Measurements from ENCODE around the gene PIP4K2A.
"Not testable (repeated sequence)": the region's sequence is repeated elsewhere in the genome, so short reads cannot be mapped to it uniquely, and the experiment has no call there.

The PIP4K2A gene

DNA sequence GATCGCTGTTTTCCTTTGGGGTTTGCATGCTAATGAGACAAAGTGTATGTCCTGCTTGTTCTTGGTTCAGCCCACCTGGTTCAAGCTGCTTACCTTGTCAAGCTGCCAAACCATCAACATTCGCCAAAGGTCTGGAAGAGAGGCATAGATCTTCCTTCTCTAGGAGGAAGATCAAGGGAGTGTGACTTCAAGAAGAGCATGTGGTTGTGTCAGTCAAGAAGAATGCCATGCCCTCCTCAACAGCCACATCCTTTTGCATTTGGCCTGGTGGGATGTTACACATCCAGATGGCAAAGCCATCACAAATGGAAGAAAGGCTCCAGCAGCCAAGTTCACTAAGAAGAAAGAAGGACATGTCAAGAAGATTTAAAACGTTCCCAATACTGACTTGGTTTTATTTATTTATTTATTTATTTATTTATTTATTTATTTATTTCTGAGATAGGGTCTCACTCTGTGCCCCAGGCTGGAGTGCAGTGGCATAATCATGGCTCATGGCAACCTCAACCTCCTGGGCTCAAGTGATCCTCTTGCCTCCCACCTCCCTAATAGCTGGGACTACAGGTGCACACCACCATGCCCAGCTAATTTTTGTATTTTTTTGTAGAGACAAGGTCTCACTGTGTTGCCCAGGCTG is 5.1 kb upstream of the PIP4K2A start:
- DNase-seq (ENCODE audit: low spot score): no peak

DNA sequence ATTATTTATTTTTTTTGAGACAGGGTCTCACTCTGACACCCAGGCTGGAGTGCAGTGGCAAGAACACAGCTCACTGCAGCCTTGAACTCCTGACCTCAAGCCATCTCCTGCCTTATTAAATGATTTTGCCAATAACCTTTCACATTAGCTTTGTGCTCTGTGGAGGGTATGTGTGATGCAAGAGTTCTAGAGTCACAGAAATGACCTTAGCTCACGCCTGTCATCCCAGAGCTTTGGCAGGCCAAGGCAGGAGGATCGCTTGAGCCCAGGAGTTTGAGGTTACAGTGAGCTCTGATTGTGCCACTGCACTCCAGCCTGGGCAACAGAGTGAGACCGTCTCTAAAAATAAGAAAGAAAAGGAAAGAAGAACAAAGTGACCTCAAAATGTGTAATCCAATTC is 4.3 kb upstream of the PIP4K2A start:
- DNase-seq (ENCODE audit: low spot score): not testable (repeated sequence)

GRCh38 chr10:22717728-22718127 is 3.4 kb upstream of the PIP4K2A start:
- DNase-seq (ENCODE audit: low spot score): no peak

- no peak for DNase-seq (ENCODE audit: low spot score)
Observed at GRCh38 chr10:22716943-22717342, 2.6 kb upstream of the PIP4K2A start.

DNA sequence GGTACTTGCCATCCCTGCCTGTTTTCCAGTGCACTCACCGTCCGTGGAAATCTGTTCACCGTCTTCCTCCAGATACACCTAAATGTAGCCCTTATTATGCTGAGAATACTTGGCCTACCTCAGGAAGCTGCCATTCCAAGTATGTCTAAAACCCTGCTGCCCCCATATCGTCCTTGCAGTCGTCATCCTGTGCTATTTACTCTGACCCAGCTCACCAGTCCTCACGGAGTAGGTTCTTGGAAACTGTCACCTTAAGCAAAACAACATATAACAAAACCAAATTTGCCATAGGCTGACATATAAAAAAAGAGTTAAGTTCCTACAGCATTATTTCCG is 880 bp upstream of the PIP4K2A start:
- DNase-seq (ENCODE audit: low spot score): no peak

DNA sequence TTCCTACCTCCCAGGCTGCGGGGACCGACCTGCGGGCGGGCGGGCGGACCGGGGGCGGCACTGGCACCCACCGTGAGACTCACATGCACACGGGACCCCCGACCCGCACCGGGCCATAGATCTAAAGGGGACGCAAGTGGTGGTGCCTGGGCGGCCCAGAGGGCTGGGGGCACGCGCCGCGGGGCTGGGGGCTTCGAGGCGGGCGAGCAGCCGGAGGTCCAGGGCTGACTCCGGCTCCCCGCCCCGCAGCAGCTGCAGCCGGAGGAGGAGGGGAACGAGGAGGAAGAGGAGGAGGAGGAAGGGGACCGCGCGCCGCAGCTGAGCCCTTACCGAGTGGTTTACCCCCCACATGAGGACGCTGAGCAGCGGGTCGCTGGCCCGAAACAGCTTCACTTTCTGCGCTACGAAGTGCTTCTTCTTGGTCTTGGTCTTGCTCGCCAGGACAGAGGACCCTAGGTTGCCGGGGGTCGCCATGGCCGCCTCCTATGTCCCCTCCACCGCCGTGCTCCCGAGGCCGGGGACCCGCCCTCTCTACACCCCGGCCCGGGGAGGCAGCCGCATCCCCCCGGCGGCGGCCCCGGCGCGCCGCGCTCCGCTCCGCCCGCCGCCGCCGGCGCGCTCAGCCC is 412 bp downstream of the PIP4K2A start:
- DNase-seq (ENCODE audit: low spot score): peak; percentile 15

GRCh38 chr10:22712956-22713852 is 1.2 kb downstream of the PIP4K2A start:
- DNase-seq (ENCODE audit: low spot score): peak; percentile 19

DNA sequence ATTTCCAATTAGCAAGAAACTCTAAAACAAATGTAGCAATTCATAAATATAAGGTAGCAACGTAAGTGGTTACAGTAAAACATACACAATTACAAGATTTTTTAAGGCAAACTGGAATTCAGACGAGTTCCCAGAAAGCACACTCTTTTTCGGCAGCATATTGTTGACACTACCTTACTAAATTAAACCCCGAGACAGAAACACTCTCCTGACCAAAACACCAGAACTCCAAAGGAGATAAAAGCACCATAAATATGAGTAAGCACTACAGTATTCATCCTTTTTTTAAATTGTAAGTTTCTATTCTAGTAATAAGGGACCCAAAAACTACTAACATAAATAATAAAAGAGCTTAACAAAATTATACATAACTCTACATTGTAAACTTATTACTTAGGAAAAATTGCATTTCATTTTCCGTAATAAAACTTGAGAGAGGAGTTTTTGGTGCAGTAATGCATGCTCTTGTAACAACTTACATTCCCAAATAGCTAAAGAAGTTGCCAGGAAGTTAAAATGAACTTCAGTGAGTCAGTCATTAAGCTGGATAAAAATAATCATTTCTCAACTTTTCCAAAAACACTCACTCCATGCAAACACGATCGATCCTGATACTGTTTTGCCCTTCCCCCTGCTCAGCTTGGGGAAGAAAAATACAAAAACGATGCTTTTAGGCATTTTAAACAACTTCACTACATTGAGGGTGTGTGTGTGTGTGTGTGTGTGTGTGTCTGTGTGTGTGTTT is 2.0 kb downstream of the PIP4K2A start:
- DNase-seq (ENCODE audit: low spot score): peak; percentile 46

DNA sequence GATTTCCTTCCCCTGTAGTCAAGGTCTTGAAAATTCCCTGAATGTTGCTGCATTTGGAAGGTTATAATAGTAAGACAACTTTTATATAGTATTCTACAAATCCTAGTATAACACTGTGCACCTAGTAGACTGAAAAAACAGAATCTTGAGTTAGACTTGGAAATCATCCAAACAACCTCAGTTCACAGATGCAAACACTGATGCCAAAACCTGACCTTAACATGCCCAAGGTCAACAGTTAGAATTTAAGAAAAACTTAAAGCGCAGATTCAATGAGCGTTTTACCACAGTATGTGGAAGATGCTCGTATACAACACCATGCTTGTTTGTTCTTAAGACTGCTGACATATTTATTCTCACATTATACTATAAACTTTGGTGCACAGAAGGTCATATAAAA is 3.0 kb downstream of the PIP4K2A start:
- no peak for DNase-seq (ENCODE audit: low spot score)

GRCh38 chr10:22710139-22710745 is 4.1 kb downstream of the PIP4K2A start:
- no peak for DNase-seq (ENCODE audit: low spot score)

DNA sequence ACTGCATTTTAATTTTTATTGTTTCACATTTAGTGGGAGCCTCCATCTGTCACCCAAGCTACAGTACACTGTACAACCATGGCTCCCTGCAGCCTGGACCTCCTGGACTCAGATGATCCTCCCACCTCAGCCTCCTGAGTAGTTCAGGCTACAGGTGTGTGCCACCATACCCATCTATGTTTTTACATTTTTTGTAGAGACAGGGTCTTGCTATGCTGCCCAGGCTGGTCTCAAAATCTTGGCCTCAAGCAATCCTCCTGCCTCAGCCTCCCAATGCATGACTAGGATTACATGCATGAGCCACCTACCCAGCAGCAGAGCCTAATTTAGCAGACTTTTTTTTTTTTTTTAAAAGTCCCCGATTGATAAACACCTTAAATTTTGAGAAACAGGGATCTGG is 5.6 kb downstream of the PIP4K2A start:
- no peak for DNase-seq (ENCODE audit: low spot score)

GRCh38 chr10:22705527-22705926 is 8.9 kb downstream of the PIP4K2A start:
- DNase-seq (ENCODE audit: low spot score): no peak

GRCh38 chr10:22704942-22705341 is 9.4 kb downstream of the PIP4K2A start:
- no peak for DNase-seq (ENCODE audit: low spot score)

GRCh38 chr10:22704471-22704911 is 9.9 kb downstream of the PIP4K2A start:
- no peak for DNase-seq (ENCODE audit: low spot score)

DNA sequence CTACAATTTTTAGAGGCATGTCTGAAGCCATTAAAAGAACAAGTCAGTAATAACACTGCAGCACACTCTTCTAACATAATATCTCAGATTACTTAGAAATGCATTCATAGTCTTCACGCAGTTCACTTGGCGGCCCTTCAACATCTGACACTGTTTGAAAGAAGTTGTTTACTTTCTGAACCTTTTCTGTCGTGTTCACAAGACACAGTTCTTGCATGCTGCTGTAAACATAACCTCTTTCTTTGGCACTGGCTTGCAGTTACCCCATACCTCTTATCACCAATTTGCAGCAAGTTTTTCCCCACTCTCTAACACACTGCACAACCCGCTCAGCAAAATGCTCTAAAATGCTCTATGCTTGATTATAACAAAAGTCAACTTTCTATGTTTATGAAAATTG is 12.0 kb downstream of the PIP4K2A start:
- DNase-seq (ENCODE audit: low spot score): no peak

- peak; percentile 23 for DNase-seq (ENCODE audit: low spot score)
Observed at GRCh38 chr10:22701132-22701826, 13.1 kb downstream of the PIP4K2A start.

DNA sequence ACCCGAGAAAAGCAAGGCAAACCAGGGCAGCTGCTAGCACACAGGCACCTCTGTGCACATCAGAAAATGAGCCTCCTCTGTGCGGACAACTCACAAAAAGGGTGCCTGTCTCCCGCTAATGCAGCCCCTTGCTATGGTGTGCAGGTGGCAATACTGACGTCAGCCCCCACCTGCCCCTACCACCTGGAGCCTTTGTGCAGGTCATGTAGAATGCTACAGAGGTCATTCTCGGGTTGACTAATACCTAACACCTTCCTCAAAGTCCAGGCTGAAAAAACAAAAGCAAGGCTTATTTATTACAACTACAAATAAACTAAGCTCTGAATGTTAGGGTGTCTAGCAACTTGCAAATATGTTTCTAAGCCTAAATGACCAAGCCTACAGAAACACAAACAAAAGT is 13.9 kb downstream of the PIP4K2A start:
- DNase-seq (ENCODE audit: low spot score): no peak

GRCh38 chr10:22699976-22700375 is 14.4 kb downstream of the PIP4K2A start:
- DNase-seq (ENCODE audit: low spot score): no peak

DNA sequence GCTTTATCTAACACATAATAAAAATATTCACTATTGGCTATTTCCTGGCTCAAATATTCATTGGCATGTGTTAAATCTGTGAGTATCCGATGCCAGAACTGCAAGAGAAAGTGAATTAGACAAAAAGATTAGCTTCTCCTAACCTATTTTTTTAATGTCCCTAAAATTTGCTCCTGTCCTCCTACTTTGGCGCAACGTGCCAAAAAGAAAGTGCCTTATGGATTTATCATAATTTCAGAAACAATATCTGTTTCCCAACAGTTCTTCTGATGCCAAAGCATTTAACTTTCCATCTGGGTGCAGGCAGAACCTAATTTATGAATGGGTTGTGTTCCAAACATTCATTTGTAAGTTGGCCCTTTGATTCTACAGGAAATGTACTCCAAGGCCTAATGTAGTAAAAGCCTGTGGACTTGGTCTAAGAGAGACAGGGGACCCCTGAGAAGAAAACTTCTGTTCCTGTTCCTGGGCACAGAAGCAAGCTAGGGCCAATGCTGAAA is 15.4 kb downstream of the PIP4K2A start:
- no peak for DNase-seq (ENCODE audit: low spot score)

DNA sequence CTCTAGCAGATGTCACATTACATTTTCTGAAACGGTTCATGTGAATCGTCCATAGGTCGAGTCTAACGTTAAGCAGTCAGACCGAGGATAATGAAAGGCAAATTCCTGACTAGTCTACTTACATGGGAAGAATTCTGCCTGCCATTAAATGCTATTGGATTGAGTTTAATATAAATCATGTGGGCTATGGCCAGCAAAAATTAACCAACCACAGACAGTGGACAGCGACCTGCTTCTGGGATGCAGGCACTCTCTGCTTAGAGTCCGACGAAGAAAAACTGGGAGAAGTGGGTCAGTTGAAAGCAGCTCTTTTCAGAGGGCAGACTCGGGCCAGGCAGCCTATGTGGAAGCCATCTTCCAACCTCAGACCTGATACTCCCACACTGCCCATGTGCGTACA is 16.6 kb downstream of the PIP4K2A start:
- no peak for DNase-seq (ENCODE audit: low spot score)

DNA sequence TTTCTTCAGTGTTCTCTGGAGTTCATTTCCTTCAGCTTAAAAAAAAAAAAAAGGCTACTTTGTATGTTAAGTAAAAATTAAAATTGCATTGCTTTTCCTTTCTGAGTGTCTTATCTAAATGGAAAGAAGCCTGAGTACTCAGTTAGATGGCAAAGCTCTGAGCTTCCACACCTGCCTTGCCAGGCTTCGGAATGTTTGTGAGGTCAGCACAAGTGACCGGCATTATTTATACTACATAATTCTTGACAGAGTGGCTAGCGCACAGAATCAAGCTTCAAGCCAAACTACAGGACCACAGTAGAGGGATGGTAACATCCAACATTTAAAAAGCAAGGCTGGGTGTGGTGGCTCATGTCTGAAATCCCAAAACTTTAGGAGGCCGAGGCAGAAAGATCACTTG is 17.3 kb downstream of the PIP4K2A start:
- no peak for DNase-seq (ENCODE audit: low spot score)

Data from CD4-positive, alpha-beta T cell treated with Interleukin-15 for 4 hours (primary cell).